K562 (cell line): ENCODE results near the gene LAMA5. TPM values are rescaled to one million over a fixed set of nuclear protein-coding genes. Genes with fewer than 3 reads are reported as not detected.

Experiments used
- ATAC-seq: fragments of 200-7000 bp; cut with Tn5 transposase; 3 replicates; pipeline ENCODE4 v1.9.1; 2020; ENCODE audit warnings: moderate library complexity
- BruUV-seq: library from RNA; stranded (reverse); fragments of 400-500 nt; replicated peaks from 2 replicates; lab custom pipeline; 2021; lab: Mats Ljungman, UMichigan
- CTCF ChIA-PET: fragments of 300-600 bp; formaldehyde crosslinking; extraction: SDS; loops from one replicate; lab custom pipeline; 2021; ENCODE audit warnings: low intra/inter-chr PET ratio; lab: Yijun Ruan, JAX
- POLR2A ChIA-PET: fragments of 300-600, 350-650 bp; sonication (Branson Sonifier 250); formaldehyde crosslinking; extraction: SDS; loops from one replicate; lab custom pipeline; 2021; ENCODE audit warnings: antibody characterized with exemption, inconsistent platforms; lab: Yijun Ruan, JAX
- DNase-seq, 4 experiments: peaks; one replicate each; pipeline versions ENCODE4 v3.0.0 to v3.0.0-alpha.2; 2011 to 2018; ENCODE audit warnings: low spot score in 3 of 4, mixed read lengths in 3 of 4; ENCODE audit errors: extremely low read depth in 1 of 4
- FAIRE-seq: peaks from 2 replicates; lab custom pipeline; 2011; peaks lifted over from hg19 to GRCh38; lab: Jason Lieb, UNC
- H2AFZ ChIP-seq: 2 replicates; pipeline ENCODE4 v1.6.0; 2011; ENCODE audit warnings: low read depth, low read length, control low read depth, inconsistent platforms
- H3K27ac ChIP-seq: fragments of 200-600 bp; 3 replicates; pipeline ENCODE4 v1.8.0; 2011; ENCODE audit warnings: low read depth, mild to moderate bottlenecking, control low read depth, inconsistent platforms, low read length, moderate library complexity, mixed read lengths; ENCODE audit errors: extremely low read depth
- H3K27me3 ChIP-seq, 2 experiments: fragments of 300-600 bp in 1 of 2; 2 replicates in 1 of 2; 3 replicates in 1 of 2; pipeline versions ENCODE4 v1.6.0 to v1.8.0; 2011; ENCODE audit warnings: inconsistent platforms in 2 of 2, low read length in 2 of 2, mild to moderate bottlenecking in 1 of 2, mixed read lengths in 1 of 2, moderate library complexity in 1 of 2; ENCODE audit not compliant: control insufficient read depth in 2 of 2, insufficient read depth in 2 of 2
- H3K36me3 ChIP-seq: fragments of 300-600 bp; 3 replicates; pipeline ENCODE4 v1.8.0; 2011; ENCODE audit warnings: mild to moderate bottlenecking, low read length, inconsistent platforms; ENCODE audit not compliant: control insufficient read depth, insufficient read depth
- H3K4me1 ChIP-seq, 2 experiments: fragments of 200-600 bp in 1 of 2; replicated peaks in 1 of 2; 2 replicates in 1 of 2; 3 replicates in 1 of 2; pipeline versions ENCODE4 v1.5.1 to v1.8.0; 2011; ENCODE audit warnings: inconsistent platforms in 2 of 2, low read length in 2 of 2, mild to moderate bottlenecking in 1 of 2, mixed read lengths in 1 of 2, moderate library complexity in 1 of 2; ENCODE audit not compliant: control insufficient read depth in 2 of 2, insufficient read depth in 2 of 2
- H3K4me2 ChIP-seq: 2 replicates; pipeline ENCODE4 v1.6.1; 2011; ENCODE audit warnings: low read length, control low read depth, inconsistent platforms, mixed read lengths; ENCODE audit not compliant: insufficient read depth
- H3K4me3 ChIP-seq: fragments of 200-600 bp; sonication (generic), shearing (Covaris generic); 2 replicates; pipeline ENCODE4 v1.5.1; 2016; ENCODE audit warnings: control low read depth, inconsistent platforms
- H3K79me2 ChIP-seq: fragments of 200-600 bp; 3 replicates; pipeline ENCODE4 v1.8.0; 2011; ENCODE audit warnings: low read length, inconsistent platforms; ENCODE audit not compliant: control insufficient read depth, insufficient read depth
- H3K9ac ChIP-seq, 2 experiments: 2 replicates each; pipeline versions ENCODE4 v1.6.0 to v1.6.1; 2011; ENCODE audit warnings: low read depth in 2 of 2, low read length in 2 of 2, control low read depth in 1 of 2, inconsistent platforms in 1 of 2, mild to moderate bottlenecking in 1 of 2, mixed read lengths in 1 of 2; ENCODE audit not compliant: insufficient read depth in 1 of 2
- H3K9me1 ChIP-seq: one replicate; pipeline ENCODE4 v1.6.0; 2011; ENCODE audit warnings: inconsistent platforms, mild to moderate bottlenecking, low read length, moderate library complexity; ENCODE audit not compliant: control insufficient read depth, insufficient read depth
- H3K9me3 ChIP-seq: replicated peaks from 2 replicates; pipeline ENCODE4 v1.5.1; 2011; ENCODE audit warnings: low read depth, low read length, inconsistent platforms; ENCODE audit not compliant: control insufficient read depth, insufficient read depth
- H4K20me1 ChIP-seq: replicated peaks from 2 replicates; pipeline ENCODE4 v1.6.1; 2011; ENCODE audit warnings: low read length, inconsistent platforms, mixed read lengths; ENCODE audit not compliant: control insufficient read depth, insufficient read depth
- CEBPB ChIP-seq: fragments of 450-650 bp; IDR thresholded peaks from 2 replicates; pipeline ENCODE4 v1.6.1; 2016; ENCODE audit warnings: missing genetic modification characterization, missing compliant biosample characterization
- CEBPG ChIP-seq, 3 experiments: fragments of 200-800 bp in 1 of 3; sonication (Bioruptor generic) in 1 of 3; sonication (generic) in 1 of 3; formaldehyde crosslinking in 1 of 3; IDR thresholded peaks in 2 of 3; conservative IDR thresholded peaks in 1 of 3; 2 replicates each; pipeline versions ENCODE4 v1.6.1 to v1.8.0; 2016 to 2022; ENCODE audit warnings: missing compliant biosample characterization in 2 of 3, missing genetic modification characterization in 2 of 3, mild to moderate bottlenecking in 1 of 3, missing genetic modification reagents in 1 of 3
- CREB1 ChIP-seq, 2 experiments: sonication (generic) in 1 of 2; formaldehyde crosslinking in 1 of 2; IDR thresholded peaks; 2 replicates each; pipeline versions ENCODE4 v1.6.1 to v1.8.0; 2012 to 2022; ENCODE audit warnings: inconsistent platforms in 1 of 2, mild to moderate bottlenecking in 1 of 2, missing genetic modification reagents in 1 of 2, moderate library complexity in 1 of 2
- IFI16 ChIP-seq: fragments of 250-450 bp; sonication (Bioruptor Pico); IDR thresholded peaks from 2 replicates; pipeline ENCODE4 v2.1.2; 2022; ENCODE audit warnings: mild to moderate bottlenecking, inconsistent platforms
- MTF1 ChIP-seq: fragments of 250-450 bp; sonication (Bioruptor Pico); IDR thresholded peaks from 2 replicates; pipeline ENCODE4 v1.9.0; 2021; ENCODE audit warnings: moderate library complexity, mild to moderate bottlenecking, inconsistent platforms, borderline replicate concordance
- NCOA1 ChIP-seq: fragments of 450-650 bp; IDR thresholded peaks from 2 replicates; pipeline ENCODE4 v1.6.1; 2016; ENCODE audit warnings: low read depth
- RBM22 ChIP-seq: fragments of 200-400 bp; formaldehyde crosslinking; IDR thresholded peaks from 2 replicates; pipeline ENCODE4 v1.6.1; 2018; ENCODE audit warnings: low read length, low read depth; ENCODE audit not compliant: poor library complexity, severe bottlenecking
- RCOR1 ChIP-seq, 2 experiments: IDR thresholded peaks; 2 replicates each; pipeline ENCODE4 v1.6.1; 2012; ENCODE audit warnings: low read depth in 2 of 2, low read length in 2 of 2, borderline replicate concordance in 1 of 2, improper control_type of control experiment in 1 of 2
- SMC3 ChIP-seq: conservative IDR thresholded peaks from 2 replicates; pipeline ENCODE4 v1.6.1; 2011; ENCODE audit warnings: low read depth, low read length, improper control_type of control experiment; ENCODE audit not compliant: insufficient read depth
- WGBS: fragments of 100-300 bp; shearing (Covaris generic); methylation state at CpG from one replicate; pipeline ENCODE4 v1.1.6; 2016; ENCODE audit warnings: low coverage, mixed read lengths; ENCODE audit not compliant: insufficient coverage; ENCODE audit errors: missing lambda C conversion rate; 5-methylcytosine and 5-hydroxymethylcytosine counted together
- in situ Hi-C: fragments of 300-500 bp; cut with MboI; formaldehyde crosslinking; loops from 4 replicates; pipeline ENCODE4 v1.15.0; 2018; ENCODE audit warnings: inconsistent platforms, mixed read lengths
- intact Hi-C: fragments of 100-400 bp; cut with micrococcal nuclease; formaldehyde crosslinking; loops from 2 replicates; pipeline ENCODE4 v1.14.2; 2022
- polyA plus RNA-seq, 8 experiments: library from polyadenylated mRNA; depleted of rRNA in 4 of 8; stranded (reverse) in 5 of 8; unstranded in 3 of 8; fragments of >200 nt; fragmentation: Nextera tagmentation in 2 of 8; fragmentation: Illumina TruSeq in 1 of 8; extraction: Ambion mirVana in 2 of 8; extraction: Trizol in 1 of 8; gene quantifications; 2 replicates each; pipeline versions ENCODE4 v1.2.1 to v1.2.3, GENCODE V29; 2011 to 2014; ENCODE audit warnings: inconsistent platforms in 1 of 8, missing spikeins in 1 of 8
- total RNA-seq, 7 experiments: library from RNA; depleted of rRNA in 6 of 7; stranded (reverse); fragments of >200 nt in 6 of 7; fragmentation: Illumina TruSeq in 2 of 7; extraction: Trizol in 2 of 7; gene quantifications; 2 replicates each; pipeline versions ENCODE4 v1.2.1 to v1.2.3, GENCODE V29; 2011 to 2021; ENCODE audit warnings: low replicate concordance in 1 of 7
- TF ChIP-seq, protein P1 (sequence below): sonication (generic); formaldehyde crosslinking; IDR thresholded peaks from 2 replicates; pipeline ENCODE4 v1.8.1; 2023; ENCODE audit warnings: mild to moderate bottlenecking, missing genetic modification reagents
- TF ChIP-seq, protein P2 (sequence below): fragments of 150-350 bp; IDR thresholded peaks from 2 replicates; pipeline ENCODE4 v1.6.1; 2014; ENCODE audit warnings: low read depth, mild to moderate bottlenecking, low read length, borderline replicate concordance

The LAMA5 gene
- total and polyA plus RNA-seq, 9 of the 15 experiments (the other 6 are each of a cell fraction or from before 2014, with no cell fraction given) = 0.31 to 101 (median 7.8) TPM

GRCh38 chr20:62405108-62405980, 38.2 kb upstream of the LAMA5 start:
- intact Hi-C loops (loop anchor here (5.0 kb wide), 1 partner anchor 82 kb away; no protein-coding TSS in a partner anchor), in situ Hi-C loops (no loop called here)
- Histone ChIP-seq H3K4me1 (peaks cover 17 to 84% of the 10 kb centered on the region in 2 experiments), H3K36me3 (peaks cover 9% of the 10 kb centered on the region; the same call in 1 of the 3 replicates), H3K9ac (peak overlapping the region in 1 of 2 experiments; percentile 94; a peak in 2 of 4 replicates), H3K9me3 (no peaks in the 10 kb centered on the region), H3K9me1 (peaks cover 4% of the 10 kb centered on the region), H4K20me1 (0 out of 2 replicates have a peak, but pooled peaks cover 8% of the 10 kb centered on the region), H3K4me3 (no peak overlapping the region), H3K4me2 (peak overlapping the region; percentile 7; the same call in 1 of the 2 replicates), H2AFZ (no peak overlapping the region), H3K79me2 (peaks cover 14% of the 10 kb centered on the region), H3K27ac (no peak overlapping the region), H3K27me3 (no peaks in the 10 kb centered on the region)
- FAIRE-seq (peak; percentile 78), ATAC-seq (peak; percentile 55), DNase-seq (peak in 3 of 4 experiments; percentile 26 to 64 (median 64))
- CTCF ChIA-PET = interaction anchor here (0.7 kb wide), 1 partner anchor 105 kb away, joined by 3 read pairs; no protein-coding TSS in a partner anchor
- POLR2A ChIA-PET = interaction anchor here (0.6 to 1.4 kb wide), 3 partner anchors 14 to 19 kb away, joined by 3 to 5 read pairs (median 4); partner anchors contain the start of gene RPS21
- WGBS = 72% methylated on average over 16 of the region's 23 CpGs
- TSS peak; percentile 52 for BruUV-seq
- TF ChIP-seq SMC3 (0 out of 2 replicates have a peak, but pooled peaks have one; percentile 21), IFI16 (CRISPR knock-in tag) (no peak), NCOA1 (no peak), CEBPG (CRISPR knock-in tag; IDR thresholded peaks at IDR 0.05) (peak; percentile 91), CEBPG (tag; conservative IDR thresholded peaks at IDR 0.05 in 1 of 2, IDR thresholded peaks at IDR 0.05 in 1 of 2) (peak; percentile 66 to 80), CREB1 (IDR thresholded peaks at IDR 0.05) (0 out of 2 replicates have a peak, but pooled peaks have one; percentile 22), CREB1 (CRISPR knock-in tag; IDR thresholded peaks at IDR 0.05) (peak; percentile 85), CEBPB (tag) (peak; percentile 98), RBM22 (no peak), MTF1 (no peak), RCOR1 (IDR thresholded peaks at IDR 0.05; ENCODE audit: borderline replicate concordance in 1 of 2, low read depth in 2 of 2, low read length in 2 of 2) (peak in 1 of 2 experiments; percentile 23; a peak in 1 of 4 replicates)
- TF ChIP-seq, protein P1, sequence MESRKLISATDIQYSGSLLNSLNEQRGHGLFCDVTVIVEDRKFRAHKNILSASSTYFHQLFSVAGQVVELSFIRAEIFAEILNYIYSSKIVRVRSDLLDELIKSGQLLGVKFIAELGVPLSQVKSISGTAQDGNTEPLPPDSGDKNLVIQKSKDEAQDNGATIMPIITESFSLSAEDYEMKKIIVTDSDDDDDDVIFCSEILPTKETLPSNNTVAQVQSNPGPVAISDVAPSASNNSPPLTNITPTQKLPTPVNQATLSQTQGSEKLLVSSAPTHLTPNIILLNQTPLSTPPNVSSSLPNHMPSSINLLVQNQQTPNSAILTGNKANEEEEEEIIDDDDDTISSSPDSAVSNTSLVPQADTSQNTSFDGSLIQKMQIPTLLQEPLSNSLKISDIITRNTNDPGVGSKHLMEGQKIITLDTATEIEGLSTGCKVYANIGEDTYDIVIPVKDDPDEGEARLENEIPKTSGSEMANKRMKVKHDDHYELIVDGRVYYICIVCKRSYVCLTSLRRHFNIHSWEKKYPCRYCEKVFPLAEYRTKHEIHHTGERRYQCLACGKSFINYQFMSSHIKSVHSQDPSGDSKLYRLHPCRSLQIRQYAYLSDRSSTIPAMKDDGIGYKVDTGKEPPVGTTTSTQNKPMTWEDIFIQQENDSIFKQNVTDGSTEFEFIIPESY = peak; percentile 97
- TF ChIP-seq, protein P2, sequence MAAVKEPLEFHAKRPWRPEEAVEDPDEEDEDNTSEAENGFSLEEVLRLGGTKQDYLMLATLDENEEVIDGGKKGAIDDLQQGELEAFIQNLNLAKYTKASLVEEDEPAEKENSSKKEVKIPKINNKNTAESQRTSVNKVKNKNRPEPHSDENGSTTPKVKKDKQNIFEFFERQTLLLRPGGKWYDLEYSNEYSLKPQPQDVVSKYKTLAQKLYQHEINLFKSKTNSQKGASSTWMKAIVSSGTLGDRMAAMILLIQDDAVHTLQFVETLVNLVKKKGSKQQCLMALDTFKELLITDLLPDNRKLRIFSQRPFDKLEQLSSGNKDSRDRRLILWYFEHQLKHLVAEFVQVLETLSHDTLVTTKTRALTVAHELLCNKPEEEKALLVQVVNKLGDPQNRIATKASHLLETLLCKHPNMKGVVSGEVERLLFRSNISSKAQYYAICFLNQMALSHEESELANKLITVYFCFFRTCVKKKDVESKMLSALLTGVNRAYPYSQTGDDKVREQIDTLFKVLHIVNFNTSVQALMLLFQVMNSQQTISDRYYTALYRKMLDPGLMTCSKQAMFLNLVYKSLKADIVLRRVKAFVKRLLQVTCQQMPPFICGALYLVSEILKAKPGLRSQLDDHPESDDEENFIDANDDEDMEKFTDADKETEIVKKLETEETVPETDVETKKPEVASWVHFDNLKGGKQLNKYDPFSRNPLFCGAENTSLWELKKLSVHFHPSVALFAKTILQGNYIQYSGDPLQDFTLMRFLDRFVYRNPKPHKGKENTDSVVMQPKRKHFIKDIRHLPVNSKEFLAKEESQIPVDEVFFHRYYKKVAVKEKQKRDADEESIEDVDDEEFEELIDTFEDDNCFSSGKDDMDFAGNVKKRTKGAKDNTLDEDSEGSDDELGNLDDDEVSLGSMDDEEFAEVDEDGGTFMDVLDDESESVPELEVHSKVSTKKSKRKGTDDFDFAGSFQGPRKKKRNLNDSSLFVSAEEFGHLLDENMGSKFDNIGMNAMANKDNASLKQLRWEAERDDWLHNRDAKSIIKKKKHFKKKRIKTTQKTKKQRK = no peak
